Measurements from ENCODE around the gene BSN.

BSN gene

GRCh38 chr3:49611719-49612118 is 57.4 kb downstream of the BSN start:
- Histone ChIP-seq H3K4me3 (ENCODE audit: low read depth, low read length) (no peak overlapping the region), H3K36me3 (replicated peaks) (no peaks in the 10 kb centered on the region), H3K27ac (no peak overlapping the region), H3K27me3 (replicated peaks) (no peaks in the 10 kb centered on the region)
- no peak for DNase-seq
- in situ Hi-C loops (cut with HindIII; ENCODE audit: low pct_ligation_motif_present, low sequenced_read_pairs) = no loop called here
- no peak for TF ChIP-seq CTCF (IDR thresholded peaks at IDR 0.05; ENCODE audit: low read depth, low read length, missing control alignments)

GRCh38 chr3:49614936-49615335 is 60.7 kb downstream of the BSN start:
- H3K36me3 ChIP-seq (replicated peaks) = no peaks in the 10 kb centered on the region
- no peak overlapping the region for H3K4me3 ChIP-seq (ENCODE audit: low read depth, low read length)
- TF ChIP-seq CTCF (IDR thresholded peaks at IDR 0.05; ENCODE audit: low read depth, low read length, missing control alignments) = no peak
- H3K27ac ChIP-seq = no peak overlapping the region
- H3K27me3 ChIP-seq (replicated peaks) = no peaks in the 10 kb centered on the region
- in situ Hi-C loops (cut with HindIII; ENCODE audit: low pct_ligation_motif_present, low sequenced_read_pairs) = no loop called here
- no peak for DNase-seq

- TF ChIP-seq CTCF (IDR thresholded peaks at IDR 0.05; ENCODE audit: low read depth, low read length, missing control alignments) = no peak
- Histone ChIP-seq H3K36me3 (replicated peaks) (no peaks in the 10 kb centered on the region), H3K27me3 (replicated peaks) (no peaks in the 10 kb centered on the region), H3K27ac (no peak overlapping the region), H3K4me3 (ENCODE audit: low read depth, low read length) (no peak overlapping the region)
- in situ Hi-C loops (cut with HindIII; ENCODE audit: low pct_ligation_motif_present, low sequenced_read_pairs) = no loop called here
- no peak for DNase-seq
These were observed 61.8 kb downstream of the BSN start for GRCh38 chr3:49616061-49616460.

- Histone ChIP-seq H3K36me3 (replicated peaks) (no peaks in the 10 kb centered on the region), H3K27me3 (replicated peaks) (no peaks in the 10 kb centered on the region), H3K4me3 (ENCODE audit: low read depth, low read length) (no peak overlapping the region), H3K27ac (no peak overlapping the region)
- peak; percentile 56 for DNase-seq
- in situ Hi-C loops (cut with HindIII; ENCODE audit: low pct_ligation_motif_present, low sequenced_read_pairs) = no loop called here
- no peak for TF ChIP-seq CTCF (IDR thresholded peaks at IDR 0.05; ENCODE audit: low read depth, low read length, missing control alignments)
These were observed 62.2 kb downstream of the BSN start for GRCh38 chr3:49616491-49616941.

GRCh38 chr3:49617390-49618013 is 63.2 kb downstream of the BSN start:
- Histone ChIP-seq H3K36me3 (replicated peaks) (no peaks in the 10 kb centered on the region), H3K27me3 (replicated peaks) (no peaks in the 10 kb centered on the region), H3K4me3 (ENCODE audit: low read depth, low read length) (no peak overlapping the region), H3K27ac (no peak overlapping the region)
- TF ChIP-seq CTCF (IDR thresholded peaks at IDR 0.05; ENCODE audit: low read depth, low read length, missing control alignments) = no peak
- in situ Hi-C loops (cut with HindIII; ENCODE audit: low pct_ligation_motif_present, low sequenced_read_pairs) = no loop called here
- DNase-seq = no peak

- H3K4me3 ChIP-seq (ENCODE audit: low read depth, low read length) = no peak overlapping the region
- H3K27me3 ChIP-seq (replicated peaks) = no peaks in the 10 kb centered on the region
- no peak for DNase-seq
- H3K36me3 ChIP-seq (replicated peaks) = no peaks in the 10 kb centered on the region
- in situ Hi-C loops (cut with HindIII; ENCODE audit: low pct_ligation_motif_present, low sequenced_read_pairs) = no loop called here
- TF ChIP-seq CTCF (IDR thresholded peaks at IDR 0.05; ENCODE audit: low read depth, low read length, missing control alignments) = no peak
- H3K27ac ChIP-seq = no peak overlapping the region
These were observed 64.1 kb downstream of the BSN start for GRCh38 chr3:49618412-49618811.

Data from brain microvascular endothelial cell (primary cell).